T-helper 2 cell treated with Interferon-gamma antibody and Interleukin-4, amounts not matched to agents 5 μg/mL and 100 μg/mL, for 36 hours (primary cell): Measurements from ENCODE around the gene SNX14.

Experiments used
- DNase-seq: peaks from one replicate; pipeline ENCODE4 v3.0.0; 2021; ENCODE audit warnings: low spot score
- H3K27ac Mint-ChIP-seq: one replicate; pipeline ENCODE4 v1.8.0; 2021; ENCODE audit warnings: mild to moderate bottlenecking, mixed read lengths
- H3K27me3 Mint-ChIP-seq: one replicate; pipeline ENCODE4 v1.8.0; 2021; ENCODE audit warnings: low read depth, mixed read lengths
- H3K36me3 Mint-ChIP-seq: one replicate; pipeline ENCODE4 v1.8.0; 2021; ENCODE audit warnings: low read depth, mixed read lengths
- H3K4me1 Mint-ChIP-seq: one replicate; pipeline ENCODE4 v1.8.0; 2021; ENCODE audit warnings: low read depth, mixed read lengths
- H3K4me3 Mint-ChIP-seq: one replicate; pipeline ENCODE4 v1.8.0; 2022; ENCODE audit warnings: mild to moderate bottlenecking, moderate library complexity, mixed read lengths
- H3K9me3 Mint-ChIP-seq: one replicate; pipeline ENCODE4 v1.8.0; 2021; ENCODE audit warnings: mixed read lengths

The SNX14 gene

DNA sequence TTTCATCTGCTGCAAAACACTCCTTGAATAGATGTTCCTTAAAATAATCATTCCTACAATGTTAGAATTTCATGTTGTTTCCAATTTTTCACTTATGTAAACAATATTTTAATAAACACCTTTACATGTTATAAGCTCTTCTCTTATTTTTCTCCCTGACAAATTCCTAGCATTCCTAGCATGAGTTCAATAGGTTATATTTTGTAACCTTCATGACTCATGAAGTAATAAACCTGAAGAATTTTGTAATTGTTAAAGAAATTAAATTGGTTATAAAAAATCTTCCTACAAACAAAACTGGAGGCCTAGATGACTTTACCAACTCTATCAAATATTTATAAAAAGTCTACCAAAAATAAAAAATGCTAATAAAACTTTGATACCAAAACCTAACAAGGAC is 77.5 kb downstream of the SNX14 start:
- Mint-ChIP-seq H3K9me3 (no peaks in the 10 kb centered on the region), H3K27ac (no peak overlapping the region), H3K36me3 (peaks cover 24% of the 10 kb centered on the region), H3K27me3 (no peaks in the 10 kb centered on the region), H3K4me3 (no peak overlapping the region), H3K4me1 (no peaks in the 10 kb centered on the region)
- no peak for DNase-seq

GRCh38 chr6:85506441-85507093 is 87.1 kb downstream of the SNX14 start:
- Mint-ChIP-seq H3K27me3 (no peaks in the 10 kb centered on the region), H3K27ac (no peak overlapping the region), H3K4me3 (no peak overlapping the region), H3K4me1 (peaks cover 4% of the 10 kb centered on the region), H3K36me3 (peaks cover 30% of the 10 kb centered on the region), H3K9me3 (no peaks in the 10 kb centered on the region)
- no peak for DNase-seq

DNA sequence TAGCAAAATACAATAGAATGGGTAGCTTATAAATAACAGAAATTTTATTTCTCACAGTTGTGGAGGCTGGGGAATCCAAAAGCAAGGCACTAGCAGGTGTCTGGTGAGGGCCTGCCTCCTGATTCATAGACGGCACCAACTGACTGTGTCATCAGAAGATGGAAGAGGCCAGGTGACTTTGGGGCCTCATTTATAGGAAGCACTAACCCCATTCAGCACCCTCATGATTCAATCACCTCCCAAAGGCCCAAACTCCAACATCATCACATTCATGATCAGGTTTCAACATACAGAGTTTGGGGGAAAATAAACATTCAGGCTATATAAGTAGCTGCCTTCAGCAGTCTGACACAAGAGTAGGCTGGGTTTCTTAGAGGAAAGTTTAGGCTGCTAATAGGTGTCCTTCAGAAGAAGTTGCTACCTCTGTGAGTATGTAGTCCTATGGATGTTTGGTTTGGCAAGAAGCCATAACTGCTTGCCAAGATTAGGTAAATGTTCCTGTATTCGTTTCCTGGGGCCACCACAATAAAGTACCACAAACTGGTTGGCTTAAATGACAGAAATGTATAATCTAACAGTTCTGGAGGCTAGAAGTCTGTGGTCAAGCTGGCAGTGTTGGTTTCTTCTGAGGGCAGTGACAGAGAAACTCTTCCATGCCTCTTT is 94.9 kb downstream of the SNX14 start:
- peaks cover 21% of the 10 kb centered on the region for H3K36me3 Mint-ChIP-seq
- no peaks in the 10 kb centered on the region for H3K27me3 Mint-ChIP-seq
- H3K27ac Mint-ChIP-seq: no peak overlapping the region
- no peak overlapping the region for H3K4me3 Mint-ChIP-seq
- no peak for DNase-seq
- H3K4me1 Mint-ChIP-seq: peaks cover 3% of the 10 kb centered on the region
- H3K9me3 Mint-ChIP-seq: peaks cover 8% of the 10 kb centered on the region

DNA sequence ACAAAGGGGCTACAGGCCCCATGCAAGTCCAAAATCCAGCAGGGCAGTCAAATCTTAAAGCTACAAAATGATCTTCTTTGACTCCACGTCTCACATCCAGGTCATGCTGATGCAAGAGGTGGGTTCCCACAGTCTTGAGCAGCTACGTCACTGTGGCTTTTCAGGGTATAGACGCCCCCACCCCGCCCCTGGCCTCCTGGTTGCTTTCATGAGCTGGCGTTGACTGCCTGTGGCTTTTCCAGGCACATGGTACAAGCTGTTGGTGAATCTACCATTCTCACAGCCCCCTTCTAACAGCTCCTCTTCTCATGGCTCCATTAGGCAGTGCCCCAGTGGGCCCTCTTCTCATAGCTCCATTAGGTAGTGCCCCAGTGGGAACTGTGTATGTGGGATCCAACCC is 96.8 kb downstream of the SNX14 start:
- Mint-ChIP-seq H3K36me3 (peaks cover 20% of the 10 kb centered on the region), H3K4me3 (no peak overlapping the region), H3K4me1 (peaks cover 3% of the 10 kb centered on the region), H3K27ac (no peak overlapping the region), H3K27me3 (no peaks in the 10 kb centered on the region), H3K9me3 (peaks cover 8% of the 10 kb centered on the region)
- DNase-seq: no peak

- no peak overlapping the region for H3K4me3 Mint-ChIP-seq
- H3K36me3 Mint-ChIP-seq: peaks cover 17% of the 10 kb centered on the region
- peaks cover 3% of the 10 kb centered on the region for H3K4me1 Mint-ChIP-seq
Observed at GRCh38 chr6:85496009-85496579, 97.6 kb downstream of the SNX14 start.

GRCh38 chr6:85494547-85495536 is 98.8 kb downstream of the SNX14 start:
- peaks cover 8% of the 10 kb centered on the region for H3K9me3 Mint-ChIP-seq
- no peak overlapping the region for H3K27ac Mint-ChIP-seq
- no peak overlapping the region for H3K4me3 Mint-ChIP-seq
- no peak for DNase-seq
- H3K4me1 Mint-ChIP-seq: peaks cover 3% of the 10 kb centered on the region
- no peaks in the 10 kb centered on the region for H3K27me3 Mint-ChIP-seq
- H3K36me3 Mint-ChIP-seq: peaks cover 16% of the 10 kb centered on the region

More at GRCh38 chr6:85496009-85496579, 97.6 kb downstream of the SNX14 start:
- DNase-seq: no peak
- Mint-ChIP-seq H3K27ac (no peak overlapping the region), H3K27me3 (no peaks in the 10 kb centered on the region), H3K9me3 (peaks cover 8% of the 10 kb centered on the region)

DNA sequence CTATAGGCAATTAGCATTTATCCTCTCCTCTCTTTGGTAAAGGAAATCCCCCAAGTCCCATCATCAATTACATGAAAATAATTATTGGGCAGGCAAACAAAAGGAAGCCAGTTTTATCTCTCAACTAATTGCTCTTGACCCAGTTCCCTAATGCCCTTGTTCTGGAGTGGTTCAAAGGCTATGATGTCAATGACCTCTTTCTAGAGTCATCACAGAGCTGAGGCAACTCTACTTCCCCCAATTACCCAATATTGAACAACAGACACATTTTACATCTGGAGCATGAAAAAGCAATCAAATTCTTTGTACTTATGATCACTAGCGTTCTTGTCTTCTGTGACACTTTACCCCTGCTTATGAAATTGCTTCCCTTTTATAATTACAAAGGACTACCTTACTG is 100.3 kb downstream of the SNX14 start:
- Mint-ChIP-seq H3K27me3 (no peaks in the 10 kb centered on the region), H3K9me3 (peaks cover 8% of the 10 kb centered on the region), H3K4me3 (no peak overlapping the region), H3K4me1 (no peaks in the 10 kb centered on the region), H3K27ac (no peak overlapping the region), H3K36me3 (peaks cover 16% of the 10 kb centered on the region)
- DNase-seq: no peak

DNA sequence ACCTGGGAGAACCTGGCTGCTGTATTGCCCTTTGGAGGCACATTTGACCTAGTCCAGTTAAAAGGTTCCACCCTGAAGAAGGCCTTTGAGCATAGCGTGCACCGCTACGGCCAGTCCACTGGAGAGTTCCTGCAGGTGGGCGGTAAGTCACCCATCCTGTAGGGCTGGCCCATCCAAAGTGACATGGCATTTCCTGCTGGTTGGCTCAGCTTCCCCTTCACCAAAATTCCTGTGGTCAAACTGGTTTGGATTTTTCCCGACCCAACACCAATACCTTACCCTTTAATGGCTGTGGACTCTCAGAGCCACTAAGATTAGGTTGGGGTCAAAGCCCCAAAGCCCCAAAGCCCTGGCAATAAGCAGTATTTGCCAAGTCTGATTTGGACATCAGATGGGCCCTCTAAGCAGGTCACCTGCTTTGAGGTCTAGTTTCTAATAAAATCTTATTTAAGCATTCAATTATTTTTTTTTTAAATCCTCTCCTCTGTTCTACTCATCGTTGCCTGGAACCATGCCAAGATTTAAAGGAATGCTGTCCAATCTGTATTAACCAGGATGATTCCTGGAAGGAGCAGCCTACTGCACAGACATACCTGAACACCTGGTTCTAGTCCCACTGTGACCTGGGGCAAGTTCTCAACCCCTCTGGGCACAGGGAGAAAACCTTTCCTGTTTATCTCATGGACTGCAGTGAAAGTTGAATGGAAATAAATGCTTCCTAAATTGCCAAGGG is 103.0 kb downstream of the SNX14 start:
- H3K27ac Mint-ChIP-seq: no peak overlapping the region
- no peaks in the 10 kb centered on the region for H3K9me3 Mint-ChIP-seq

DNA sequence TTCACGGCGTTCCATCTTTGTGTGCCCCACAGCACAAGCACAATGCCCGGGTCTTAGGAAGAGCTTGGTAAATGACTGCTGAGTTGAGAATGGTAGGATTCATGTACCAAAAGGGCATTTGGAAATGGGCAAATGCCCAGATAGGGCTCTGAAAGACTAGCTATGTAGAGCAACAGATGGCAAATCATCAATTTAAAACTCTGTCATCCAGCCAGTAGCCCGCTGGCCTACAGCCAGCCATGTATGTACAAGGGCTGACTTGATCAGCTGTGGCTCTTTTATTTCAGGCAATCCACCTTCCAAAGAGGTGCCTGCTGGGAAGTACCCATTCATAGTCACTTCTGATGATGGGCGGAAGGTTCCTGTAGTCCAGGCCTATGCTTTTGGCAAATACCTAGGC is 108.7 kb downstream of the SNX14 start:
- Mint-ChIP-seq H3K4me1 (peaks cover 10% of the 10 kb centered on the region), H3K4me3 (no peak overlapping the region), H3K27ac (no peak overlapping the region), H3K27me3 (no peaks in the 10 kb centered on the region), H3K9me3 (no peaks in the 10 kb centered on the region), H3K36me3 (no peaks in the 10 kb centered on the region)
- DNase-seq: no peak

More for the DNA sequence above, 103.0 kb downstream of the SNX14 start:
- Mint-ChIP-seq H3K36me3 (peaks cover under 1% of the 10 kb centered on the region), H3K4me3 (no peak overlapping the region), H3K27me3 (no peaks in the 10 kb centered on the region), H3K4me1 (no peaks in the 10 kb centered on the region)
- DNase-seq: no peak

GRCh38 chr6:85483846-85484245 is 109.8 kb downstream of the SNX14 start:
- Mint-ChIP-seq H3K4me1 (peaks cover 10% of the 10 kb centered on the region), H3K27ac (no peak overlapping the region), H3K4me3 (no peak overlapping the region), H3K9me3 (no peaks in the 10 kb centered on the region), H3K36me3 (no peaks in the 10 kb centered on the region), H3K27me3 (no peaks in the 10 kb centered on the region)
- no peak for DNase-seq

DNA sequence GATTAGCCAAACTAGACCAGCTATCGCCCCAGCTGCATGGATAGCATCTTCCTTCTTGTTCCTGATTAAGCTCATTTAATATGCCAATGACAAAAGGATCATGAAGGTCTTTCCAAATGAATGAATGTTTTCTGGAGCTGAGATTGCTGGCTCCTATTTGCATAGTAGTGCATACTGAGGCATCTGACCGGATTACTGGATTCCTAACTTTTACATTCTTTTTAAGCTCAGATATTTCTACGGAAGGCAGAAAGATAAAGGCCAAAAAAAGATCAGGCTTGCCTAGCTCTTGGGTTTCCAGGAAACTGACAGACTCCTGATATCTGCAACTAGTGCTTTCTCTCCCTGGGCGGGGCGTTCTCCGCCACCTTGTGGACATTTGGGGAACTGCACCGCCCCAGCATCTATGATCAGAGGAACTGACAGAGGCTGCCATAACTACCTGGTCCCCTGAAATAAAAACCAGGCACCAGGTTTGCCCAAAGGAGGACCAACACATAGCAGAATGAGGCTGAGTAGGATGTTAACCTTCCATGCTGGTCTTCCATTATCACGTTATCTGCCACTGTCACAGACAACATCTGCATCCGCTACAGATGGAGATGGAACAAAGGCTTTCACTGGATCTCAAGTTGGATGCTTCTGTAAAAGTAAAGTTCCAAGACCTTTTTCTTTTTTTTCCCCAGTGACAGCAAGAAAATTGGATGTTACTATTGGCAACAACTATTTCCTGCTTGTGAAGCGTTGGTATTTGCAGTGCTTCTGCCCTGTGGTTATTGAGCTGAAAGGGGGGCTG is 110.6 kb downstream of the SNX14 start:
- Mint-ChIP-seq H3K36me3 (no peaks in the 10 kb centered on the region), H3K27me3 (no peaks in the 10 kb centered on the region), H3K4me1 (peaks cover 10% of the 10 kb centered on the region), H3K27ac (no peak overlapping the region), H3K4me3 (peak overlapping the region; percentile 7), H3K9me3 (no peaks in the 10 kb centered on the region)
- DNase-seq: peak; percentile 75

- DNase-seq: no peak
Observed at GRCh38 chr6:85482206-85482904, 111.3 kb downstream of the SNX14 start.

More at GRCh38 chr6:85482206-85482904, 111.3 kb downstream of the SNX14 start:
- no peaks in the 10 kb centered on the region for H3K9me3 Mint-ChIP-seq
- no peaks in the 10 kb centered on the region for H3K27me3 Mint-ChIP-seq
- peaks cover 2% of the 10 kb centered on the region for H3K36me3 Mint-ChIP-seq
- H3K4me3 Mint-ChIP-seq: no peak overlapping the region
- no peak overlapping the region for H3K27ac Mint-ChIP-seq
- H3K4me1 Mint-ChIP-seq: peaks cover 13% of the 10 kb centered on the region
